ENCODE data around the gene OR10H5. TPM values are rescaled to one million over a fixed set of nuclear protein-coding genes. Genes with fewer than 3 reads are reported as not detected.
A peak's percentile ranks its signal among the peaks of the same experiment; 100 is the strongest.
"Not testable (repeated sequence)": the region's sequence is repeated elsewhere in the genome, so short reads cannot be mapped to it uniquely, and the experiment has no call there.

The OR10H5 gene, protein sequence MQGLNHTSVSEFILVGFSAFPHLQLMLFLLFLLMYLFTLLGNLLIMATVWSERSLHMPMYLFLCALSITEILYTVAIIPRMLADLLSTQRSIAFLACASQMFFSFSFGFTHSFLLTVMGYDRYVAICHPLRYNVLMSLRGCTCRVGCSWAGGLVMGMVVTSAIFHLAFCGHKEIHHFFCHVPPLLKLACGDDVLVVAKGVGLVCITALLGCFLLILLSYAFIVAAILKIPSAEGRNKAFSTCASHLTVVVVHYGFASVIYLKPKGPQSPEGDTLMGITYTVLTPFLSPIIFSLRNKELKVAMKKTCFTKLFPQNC
- not detected for total RNA-seq
- long read RNA-seq = 0 reads

DNA sequence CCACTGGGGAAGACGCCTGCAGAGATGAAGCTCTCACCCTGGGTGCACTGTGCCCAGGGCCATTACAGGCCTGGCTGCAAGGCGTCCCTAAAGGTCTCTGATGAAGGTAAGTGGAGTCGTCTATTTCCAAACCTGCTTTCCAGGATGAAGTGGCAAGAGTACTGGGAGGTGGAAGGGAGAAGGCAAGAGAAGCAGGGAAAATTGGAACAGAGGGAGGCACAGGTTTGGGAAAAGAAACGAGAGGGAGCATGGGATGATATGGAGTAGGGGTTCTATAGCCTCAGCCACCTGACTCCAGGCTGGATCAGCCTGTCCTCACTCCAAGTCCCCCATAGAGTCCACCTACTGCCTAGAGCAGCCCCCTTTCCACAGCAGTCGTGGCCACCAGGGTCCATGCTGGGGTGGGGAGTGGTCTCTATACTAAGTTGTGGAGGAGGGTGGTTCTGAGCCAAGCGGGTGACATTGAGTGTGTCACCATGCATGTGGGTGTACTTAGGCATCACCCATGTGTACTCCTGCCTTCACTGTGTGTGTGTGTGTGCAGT is at the start of gene OR10H5:
Gene OR10H5, plus strand, starts transcription at position 51 of the 545 bp plus-strand sequence. CDS start 6,388 bp downstream, outside the sequence.
- intact Hi-C loops (cut with DNase I) = no loop called here
- ATAC-seq (ENCODE audit: poor library complexity) = no peak
- no peak for DNase-seq

DNA sequence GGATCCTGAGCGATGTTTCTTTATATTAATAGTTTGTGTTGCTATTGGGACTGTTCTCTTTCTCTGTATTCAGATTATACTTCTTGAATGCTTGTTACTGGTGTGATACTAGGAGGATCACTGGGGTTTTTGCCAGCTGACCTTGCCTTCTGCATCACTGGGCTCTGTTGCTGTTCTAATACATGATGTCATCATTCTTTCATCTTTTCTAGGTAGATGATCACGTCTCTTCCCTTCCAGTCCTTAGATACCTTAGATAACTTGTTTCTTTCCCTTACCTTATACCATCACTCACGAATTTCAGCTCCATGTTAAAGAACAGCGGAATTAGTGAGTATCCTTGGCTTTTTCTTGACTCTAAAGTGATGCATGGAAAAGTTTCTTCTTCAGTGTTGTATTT is 49.7 kb upstream of the OR10H5 start, which contains the start of gene OR10H3:
Gene OR10H3, plus strand, starts transcription at position 264 of the 400 bp plus-strand sequence. CDS start 3,408 bp downstream, outside the sequence.
- DNase-seq = no peak
- no peak for ATAC-seq (ENCODE audit: poor library complexity)
- intact Hi-C loops (cut with DNase I) = no loop called here

DNA sequence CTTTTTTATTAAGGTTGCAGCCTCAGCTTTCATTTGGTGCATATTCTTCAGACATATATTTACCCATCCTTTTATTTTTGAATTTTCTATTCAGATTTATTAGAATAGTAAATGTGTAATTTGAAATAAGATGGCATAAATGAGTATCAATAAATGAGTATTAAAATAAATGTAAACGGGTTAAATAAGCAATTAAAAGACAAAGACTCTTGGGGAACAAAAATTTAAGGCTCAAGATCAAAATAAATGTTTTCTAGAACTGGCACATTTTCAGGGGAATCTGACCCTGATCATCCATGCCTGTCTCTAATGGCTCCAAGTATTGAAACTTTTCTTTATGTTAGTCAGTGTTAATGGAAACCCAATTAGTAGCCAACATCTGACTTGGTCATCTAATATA is 46.7 kb upstream of the OR10H5 start:
- intact Hi-C loops (cut with DNase I) = no loop called here
- ATAC-seq (ENCODE audit: poor library complexity) (no peak), DNase-seq (no peak)

DNA sequence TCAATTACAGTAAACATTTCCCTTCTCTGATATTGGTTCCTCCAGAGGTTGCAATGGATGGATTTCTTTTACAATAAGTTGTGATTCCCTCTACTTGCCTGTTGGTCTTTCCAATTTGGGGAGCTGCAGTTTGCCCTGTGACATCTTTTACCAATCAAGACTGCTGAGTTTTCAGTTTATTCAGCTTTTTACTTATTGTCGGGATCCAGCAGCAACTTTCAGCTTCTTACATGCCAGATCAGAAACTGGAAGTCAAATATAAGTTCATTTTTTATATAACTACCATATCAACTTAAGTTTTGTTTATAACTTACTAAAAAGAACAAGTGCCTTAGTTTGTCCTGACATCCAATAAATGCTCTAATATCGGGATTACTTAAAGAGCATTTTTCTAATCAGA is 39.2 kb upstream of the OR10H5 start:
- intact Hi-C loops (cut with DNase I) = no loop called here

DNA sequence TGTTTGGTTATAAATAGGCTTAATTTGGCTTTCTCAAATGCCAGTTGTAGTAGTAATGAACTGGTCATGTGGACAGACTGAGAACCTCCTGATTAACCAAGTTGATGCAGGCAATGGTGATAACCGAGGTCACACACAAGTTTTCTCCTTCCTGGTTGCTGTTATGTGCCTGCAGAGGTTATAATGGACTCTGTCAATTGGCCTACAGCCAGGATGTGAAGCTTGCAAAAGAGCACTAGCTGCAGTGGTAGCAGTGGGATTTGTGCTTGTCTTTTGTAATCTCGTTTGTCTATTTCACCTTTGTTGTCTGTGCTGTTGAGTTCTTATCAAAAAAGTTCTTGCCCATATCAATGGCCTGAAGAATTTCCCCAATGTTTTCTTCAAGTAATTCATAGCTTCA is 29.1 kb upstream of the OR10H5 start:
- DNase-seq (no peak), ATAC-seq (ENCODE audit: poor library complexity) (no peak)
- intact Hi-C loops (cut with DNase I) = no loop called here

More for the DNA sequence above, 39.2 kb upstream of the OR10H5 start:
- ATAC-seq (ENCODE audit: poor library complexity) = no peak
- DNase-seq = no peak

DNA sequence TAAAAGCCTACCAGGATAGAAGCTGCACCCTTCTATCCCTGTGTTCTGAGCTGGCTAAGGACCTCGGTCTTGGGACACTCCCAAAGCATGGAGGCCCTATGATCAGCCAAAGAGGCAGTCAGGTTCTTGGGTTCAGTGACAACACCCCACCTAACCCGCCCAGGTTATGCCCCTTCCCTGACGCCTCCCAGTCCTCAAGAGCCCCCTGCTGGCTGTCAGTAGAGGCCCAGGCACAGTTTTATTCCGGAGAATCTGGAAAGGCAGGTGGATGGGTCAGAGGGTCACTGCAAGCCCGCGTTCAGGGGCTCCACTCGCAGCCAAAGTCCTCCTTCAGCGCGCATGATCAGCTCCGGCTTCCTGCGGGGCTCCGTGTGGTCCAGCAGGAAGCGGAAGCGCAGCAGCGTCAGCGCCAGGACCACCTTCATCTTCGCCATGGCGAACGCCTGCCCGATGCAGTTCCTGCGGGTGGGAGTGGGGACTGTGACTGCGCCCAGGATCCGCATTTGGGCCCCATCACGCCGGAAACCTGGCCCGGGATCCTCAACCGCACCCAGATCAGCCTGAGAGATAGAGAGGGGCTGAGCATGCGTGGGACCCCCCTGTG is 27.4 kb upstream of the OR10H5 start:
- ATAC-seq (ENCODE audit: poor library complexity) = no peak
- intact Hi-C loops (cut with DNase I) = no loop called here
- no peak for DNase-seq

DNA sequence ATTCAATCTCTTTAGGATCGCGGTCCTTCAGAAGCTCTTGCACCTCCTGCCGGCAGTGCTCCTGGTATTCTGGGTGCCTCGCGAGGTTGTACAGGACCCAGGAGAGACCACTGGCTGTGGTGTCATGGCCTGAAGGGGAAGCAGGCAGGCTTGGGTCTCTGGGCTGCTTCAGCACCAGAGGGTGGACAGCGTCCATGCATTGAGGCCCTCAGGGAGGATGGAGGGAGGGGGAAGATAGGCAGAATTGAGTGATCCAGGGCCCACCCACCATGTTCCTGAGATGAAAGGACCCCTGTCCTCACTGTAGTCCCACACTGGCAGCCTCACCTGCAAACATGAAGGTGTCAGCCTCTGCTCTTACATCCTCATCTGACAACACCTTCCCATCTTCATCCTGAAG is 17.9 kb upstream of the OR10H5 start:
- no peak for ATAC-seq (ENCODE audit: poor library complexity)
- intact Hi-C loops (cut with DNase I) = no loop called here
- no peak for DNase-seq

DNA sequence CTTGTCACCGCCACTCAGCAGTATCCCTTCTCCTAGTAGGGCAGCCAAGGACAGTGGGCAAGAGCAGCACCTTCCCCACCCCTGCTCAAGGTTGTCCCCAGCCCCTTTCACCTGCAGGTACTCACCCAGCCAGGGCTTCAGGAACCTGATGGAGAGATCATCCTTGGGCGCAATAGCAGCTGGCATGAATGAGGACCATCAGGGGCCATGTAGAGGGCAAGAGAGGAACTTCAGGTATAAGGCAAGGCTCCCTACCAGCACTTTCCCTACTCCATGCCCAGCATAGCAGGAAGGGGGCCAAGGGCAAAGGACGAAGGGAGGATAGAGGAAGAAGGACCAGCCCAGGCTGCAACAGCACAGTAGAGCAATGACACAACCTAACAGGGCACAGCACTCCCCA is 13.3 kb upstream of the OR10H5 start:
- ATAC-seq (ENCODE audit: poor library complexity); DNase-seq; intact Hi-C loops (cut with DNase I): not testable (repeated sequence)

DNA sequence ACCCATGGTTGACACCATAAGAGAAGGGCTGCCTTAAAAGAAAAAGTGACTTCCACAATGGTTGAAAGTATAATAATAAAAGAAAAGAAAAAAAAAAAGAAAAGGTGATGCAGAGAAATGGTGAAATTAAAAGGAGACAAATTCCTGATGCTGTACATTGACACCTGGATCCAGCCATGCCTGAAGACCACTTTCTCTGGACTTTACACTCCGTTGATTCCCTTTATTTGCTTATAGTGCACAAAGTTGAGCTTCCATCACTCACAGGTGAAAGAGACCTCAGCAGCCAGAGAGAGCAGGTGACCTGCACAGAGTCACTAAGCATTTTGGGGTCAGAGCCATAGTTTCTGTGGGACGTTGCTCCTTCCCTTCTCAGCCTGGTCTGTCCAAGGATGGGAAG is 12.2 kb upstream of the OR10H5 start:
- intact Hi-C loops (cut with DNase I) = no loop called here
- no peak for DNase-seq
- no peak for ATAC-seq (ENCODE audit: poor library complexity)

DNA sequence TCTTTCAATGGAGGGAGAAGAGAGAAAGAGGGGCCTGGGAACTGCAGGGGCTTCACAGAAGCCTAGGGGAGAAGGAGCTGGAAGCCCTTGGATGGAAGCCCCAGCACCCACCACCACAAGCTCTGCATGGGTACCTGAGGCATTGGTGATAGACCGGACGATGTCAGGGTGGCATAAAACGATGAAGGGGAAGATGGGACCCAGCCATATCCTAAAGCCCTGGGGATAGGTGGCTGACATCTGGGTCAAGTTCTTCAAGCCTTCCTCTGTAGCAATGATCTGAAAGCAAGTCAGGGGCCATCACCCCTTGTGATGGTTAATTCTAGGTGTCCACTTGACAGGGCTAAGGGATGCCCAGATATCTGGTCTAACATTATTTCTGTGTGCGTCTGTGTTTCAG is 11.2 kb upstream of the OR10H5 start:
- no peak for ATAC-seq (ENCODE audit: poor library complexity)
- intact Hi-C loops (cut with DNase I) = no loop called here
- DNase-seq = no peak

DNA sequence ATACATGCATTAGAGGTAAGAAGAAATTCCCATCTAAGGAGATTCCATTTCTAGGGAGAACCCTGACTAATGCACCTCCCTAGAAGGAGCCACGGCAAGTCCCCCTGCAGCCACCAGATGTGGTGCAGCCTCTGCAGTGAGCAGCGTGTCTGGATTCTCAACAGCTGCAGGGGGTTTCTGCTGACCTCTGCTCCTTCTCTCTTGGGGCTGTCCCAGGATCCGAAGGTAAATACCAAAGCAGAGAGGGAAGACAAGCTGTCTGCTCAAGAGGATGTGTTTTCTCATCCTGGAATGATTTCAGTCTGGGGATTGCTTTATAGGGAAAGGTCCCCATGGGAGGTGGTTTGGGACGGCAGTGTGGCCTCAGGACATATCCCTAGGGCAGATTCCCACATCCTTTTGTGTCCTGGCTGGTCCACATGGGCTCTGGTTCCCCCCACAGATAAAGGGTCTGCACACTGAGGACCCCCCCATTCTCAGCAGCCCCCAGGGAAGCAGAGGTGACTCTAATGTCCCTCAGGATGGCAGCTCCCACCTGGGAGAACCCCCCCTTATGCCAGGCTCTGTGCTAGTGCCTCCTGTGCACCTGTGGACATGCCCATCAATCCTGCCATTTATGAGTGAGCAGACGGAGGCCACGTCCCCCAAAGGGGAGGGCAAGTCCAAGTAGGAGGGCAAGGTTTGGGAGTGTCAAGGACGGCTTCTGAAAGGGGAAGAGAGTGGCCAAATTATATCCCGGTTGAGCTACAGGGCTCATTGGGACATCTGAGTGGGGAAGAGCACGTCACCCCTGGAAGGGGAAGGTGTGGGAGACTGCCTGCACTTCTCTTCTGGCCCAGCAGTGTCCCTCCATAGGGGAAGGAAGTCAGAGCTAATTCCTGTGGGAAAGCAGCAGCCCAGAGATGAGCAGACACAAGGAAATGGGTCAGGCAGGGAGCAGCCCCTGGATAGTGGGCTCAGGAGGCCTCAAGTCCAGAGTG is 10.2 kb upstream of the OR10H5 start:
- no peak for ATAC-seq (ENCODE audit: poor library complexity)
- intact Hi-C loops (cut with DNase I) = no loop called here

DNA sequence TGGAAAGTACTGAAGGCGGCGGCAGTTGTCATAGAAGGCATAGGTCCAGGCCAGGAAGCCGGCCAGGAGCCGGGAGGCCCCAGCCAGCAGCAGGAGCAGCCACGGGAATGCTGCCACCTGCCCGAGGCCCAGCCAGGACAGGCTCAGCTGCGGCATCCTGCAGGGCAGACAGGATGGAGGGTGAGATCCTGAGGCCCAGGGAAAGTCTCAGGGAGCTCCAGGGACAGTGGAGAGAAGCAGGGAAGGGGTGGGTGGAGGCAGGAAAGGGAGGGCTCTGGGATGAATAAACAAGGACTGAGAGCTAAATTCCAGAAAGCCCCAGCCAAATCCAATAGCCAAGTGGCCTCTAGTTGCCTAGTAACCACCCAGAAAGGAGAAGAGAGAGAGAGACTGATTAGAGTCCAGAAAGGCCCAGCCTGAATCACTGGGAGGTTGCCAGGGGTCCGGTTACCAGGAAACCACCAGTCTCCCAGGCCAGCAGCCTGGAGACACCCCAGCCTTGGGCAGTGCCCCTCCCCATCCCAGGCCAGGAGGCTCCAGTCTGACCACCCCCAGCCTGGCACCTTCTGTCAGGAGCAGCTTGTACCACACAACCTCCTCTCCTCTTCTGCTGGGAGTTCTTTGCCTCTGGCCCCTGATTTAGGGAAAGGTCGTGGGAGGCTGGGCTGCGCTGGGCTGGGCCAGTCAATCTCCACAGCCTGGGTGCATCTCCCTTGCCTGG is 7.5 kb upstream of the OR10H5 start:
- DNase-seq = peak; percentile 87
- ATAC-seq (ENCODE audit: poor library complexity) = peak; percentile 88
- intact Hi-C loops (cut with DNase I) = no loop called here

More for the DNA sequence above, 10.2 kb upstream of the OR10H5 start:
- DNase-seq = no peak

DNA sequence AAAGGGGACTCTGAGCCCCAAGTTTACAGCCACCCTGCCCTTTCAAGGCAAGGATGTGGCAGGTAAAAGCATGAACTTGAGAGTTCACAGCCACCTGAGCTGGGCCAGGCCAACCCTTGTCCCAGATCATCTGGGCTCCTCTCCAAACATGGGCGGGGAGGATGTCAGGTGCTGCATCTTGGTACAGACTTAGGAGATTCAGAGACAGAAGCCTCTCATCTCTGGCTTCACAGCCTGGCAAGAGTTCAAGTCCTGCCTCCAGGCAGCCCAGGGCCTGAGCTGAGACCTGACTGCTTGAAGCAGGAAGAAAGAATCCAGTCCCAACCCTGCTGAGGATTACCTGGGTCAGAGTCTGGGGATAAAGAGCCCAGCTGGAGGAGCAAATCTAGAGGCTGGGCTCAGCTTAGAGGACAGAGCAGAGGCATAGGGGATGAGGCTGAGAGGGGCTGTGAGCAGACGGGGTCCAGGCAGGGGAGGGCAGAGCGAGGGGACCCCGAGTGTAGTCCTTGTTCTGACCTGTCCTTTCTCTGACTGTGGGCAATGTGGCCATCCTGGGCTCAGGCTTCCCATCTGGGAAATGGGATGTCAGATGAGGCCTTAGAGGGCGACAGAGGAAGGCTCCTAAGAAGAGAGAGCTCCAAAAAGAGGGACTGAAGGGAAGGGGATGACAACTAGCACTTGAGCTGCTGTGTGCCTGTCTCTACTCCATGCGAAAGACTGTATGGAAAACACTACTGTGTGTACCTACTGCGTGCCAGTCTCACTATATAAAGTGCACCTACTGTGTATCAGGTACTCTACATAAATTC is 6.6 kb upstream of the OR10H5 start:
- intact Hi-C loops (cut with DNase I) = no loop called here
- ATAC-seq (ENCODE audit: poor library complexity) (peak; percentile 40), DNase-seq (no peak)

DNA sequence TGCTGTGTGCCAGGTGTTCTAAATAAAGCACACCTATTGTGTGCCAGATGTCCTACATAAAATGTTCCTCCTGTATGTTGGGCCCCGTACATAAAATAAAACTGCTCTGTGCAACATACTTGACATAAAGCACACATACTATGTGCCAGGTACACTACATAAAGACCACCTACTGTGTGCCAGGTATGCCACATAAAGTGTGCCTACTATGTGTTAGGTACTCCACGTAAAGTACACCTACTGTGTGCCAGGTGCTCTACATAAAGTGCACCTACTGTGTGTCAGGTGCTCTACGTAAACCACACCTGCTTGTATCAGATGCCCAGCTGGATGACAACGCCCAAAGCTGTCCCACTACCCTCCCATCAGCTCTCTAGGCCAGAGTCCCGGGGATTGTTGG is 5.8 kb upstream of the OR10H5 start:
- intact Hi-C loops (cut with DNase I) = no loop called here
- ATAC-seq (ENCODE audit: poor library complexity) = no peak
- DNase-seq = no peak

DNA sequence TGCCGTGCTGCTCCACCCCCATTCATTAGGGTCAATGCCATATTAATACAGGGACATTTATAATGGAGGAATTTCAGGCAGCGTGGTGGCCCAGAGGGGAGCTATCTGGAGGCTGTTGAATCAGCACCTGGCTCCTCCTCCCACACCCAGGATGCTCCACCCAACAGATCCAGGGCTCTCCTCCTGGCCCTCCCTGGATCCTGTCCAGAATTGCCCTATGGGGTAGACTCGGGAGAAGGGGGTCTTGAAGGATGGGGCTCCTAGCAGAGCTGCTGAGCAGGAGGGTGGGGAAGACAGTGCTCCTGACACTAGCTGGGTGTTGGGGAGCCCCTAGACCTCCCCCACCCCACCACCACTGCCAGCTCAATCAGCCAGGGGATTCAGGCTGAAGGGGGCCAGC is 5.2 kb upstream of the OR10H5 start:
- no peak for ATAC-seq (ENCODE audit: poor library complexity)
- no peak for DNase-seq
- intact Hi-C loops (cut with DNase I) = no loop called here

DNA sequence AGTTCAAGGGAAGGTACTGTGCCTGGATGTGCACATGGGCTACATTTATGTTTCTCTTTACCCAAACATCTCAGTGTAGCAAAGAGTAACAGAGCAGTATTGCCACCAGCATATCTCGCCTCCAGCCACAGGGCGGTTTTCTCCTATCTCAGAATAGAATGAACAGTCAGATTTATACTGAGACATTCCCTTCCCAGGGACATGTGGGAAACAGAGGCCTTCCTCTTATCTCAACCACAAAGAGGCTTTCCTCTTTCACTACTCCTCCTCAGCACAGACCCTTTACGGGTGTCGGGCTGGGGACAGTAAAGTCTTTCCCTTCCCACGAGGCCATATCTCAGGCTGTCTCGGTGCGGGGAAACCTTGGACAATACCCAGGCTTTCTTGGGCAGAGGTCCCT is 4.6 kb upstream of the OR10H5 start:
- ATAC-seq (ENCODE audit: poor library complexity); intact Hi-C loops (cut with DNase I): not testable (repeated sequence)

DNA sequence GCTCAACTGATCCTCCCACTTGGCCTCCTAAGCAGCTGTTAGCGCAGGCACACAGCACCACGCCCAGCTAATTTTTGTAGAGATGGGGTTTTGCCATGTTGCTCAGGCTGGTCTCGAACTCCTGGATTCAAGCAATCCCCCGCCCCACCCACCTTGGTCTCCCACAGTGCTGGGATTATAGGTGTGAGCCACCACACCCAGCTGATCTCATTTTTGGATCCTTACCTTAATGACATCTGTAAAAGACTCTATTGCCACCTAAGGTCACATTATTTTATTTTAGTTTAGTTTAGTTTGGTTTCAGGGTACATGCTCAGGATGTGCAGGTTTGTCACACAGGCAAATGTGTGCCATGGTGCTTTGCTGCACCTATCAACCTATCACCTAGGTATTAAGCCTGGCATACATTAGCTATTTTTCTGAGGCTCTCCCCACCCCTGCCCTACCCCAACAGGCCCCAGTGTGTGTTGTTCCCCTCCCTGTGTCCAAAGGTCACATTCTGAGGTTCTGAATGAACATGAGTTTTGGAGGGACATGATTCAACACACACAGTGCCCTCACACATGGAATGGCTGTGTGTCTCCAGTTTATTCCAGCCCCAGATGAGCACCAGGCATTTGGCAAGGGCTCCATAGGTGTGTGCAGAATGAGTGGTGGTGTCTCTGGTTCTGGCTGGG is 1.3 kb downstream of the OR10H5 start:
- ATAC-seq (ENCODE audit: poor library complexity) (no peak), DNase-seq (no peak)
- intact Hi-C loops (cut with DNase I) = no loop called here

More for the DNA sequence above, 4.6 kb upstream of the OR10H5 start:
- DNase-seq = not testable (repeated sequence)

Measured in Right ventricle myocardium superior (tissue), 1 donor.